OCI-LY3 (cell line): Measurements from ENCODE around the gene GLCE.

Experiments used
- CTCF ChIP-seq: fragments of 200-600, 300-600 bp; sonication (generic); IDR thresholded peaks from 2 replicates; pipeline ENCODE4 v1.5.1; 2014; ENCODE audit warnings: antibody characterized with exemption, low read length, low read depth
- EZH2phosphoT487 ChIP-seq: fragments of 200-600 bp; shearing (Covaris generic); IDR thresholded peaks from 2 replicates; pipeline ENCODE4 v1.6.1; 2018; ENCODE audit warnings: antibody characterized with exemption, mixed run types, low read depth

GRCh38 chr15:69200832-69201745, 40.7 kb downstream of the GLCE start:
- TF ChIP-seq CTCF: no peak
- no peak for TF ChIP-seq EZH2phosphoT487
